Stimulated activated CD4-positive, alpha-beta T cell treated with anti-CD3 and anti-CD28 coated beads, Interleukin-4, amount 100 ng/mL, for 4 hours (primary cell): ENCODE data around the gene USP16.

ENCODE experiments used
- DNase-seq, 2 experiments: peaks; one replicate each; pipeline ENCODE4 v3.0.0-alpha.2; 2020

Gene USP16

DNA sequence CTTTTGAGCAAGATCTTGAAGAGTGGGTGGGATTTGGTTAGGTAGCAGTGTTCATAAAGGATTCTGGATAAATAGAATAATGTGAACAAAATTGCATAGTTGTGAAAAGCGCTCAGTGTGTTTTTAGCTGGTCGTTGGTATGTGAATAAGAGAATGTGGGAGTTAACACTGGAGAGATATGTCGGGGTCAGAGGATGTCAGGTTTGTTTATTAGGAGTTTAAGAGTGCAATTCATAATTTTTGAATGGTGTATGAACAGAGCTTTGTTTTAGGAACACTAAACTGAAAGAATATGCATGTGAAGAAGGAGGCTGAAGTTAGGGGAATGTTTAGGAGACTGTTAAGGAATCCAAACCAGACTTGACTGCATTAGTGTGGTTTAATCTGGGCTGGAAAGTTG is 9.4 kb downstream of the USP16 start:
- DNase-seq: no peak

- DNase-seq: no peak
Measured at GRCh38 chr21:29034678-29035077, 10.2 kb downstream of the USP16 start.

DNA sequence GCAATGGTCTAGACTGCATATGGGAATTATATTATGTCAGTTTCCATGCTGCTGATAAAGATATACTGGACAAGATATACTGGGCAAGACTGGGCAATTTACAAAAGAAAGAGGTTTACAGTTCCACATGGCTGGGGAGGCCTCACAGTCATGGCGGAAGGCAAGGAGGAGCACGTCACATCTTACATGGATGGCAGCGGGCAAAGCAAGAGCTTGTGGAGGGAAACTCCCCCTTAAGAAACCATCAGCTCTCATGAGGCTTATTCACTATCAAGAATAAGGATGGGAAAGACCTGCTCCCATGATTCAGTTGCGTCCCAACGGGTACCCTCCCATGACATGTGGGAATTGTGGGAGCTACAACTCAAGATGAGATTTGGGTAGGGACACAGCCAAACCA is 27.8 kb downstream of the USP16 start:
- DNase-seq: no peak

GRCh38 chr21:29053011-29053553 is 28.6 kb downstream of the USP16 start:
- no peak for DNase-seq

- DNase-seq: no peak
Measured at GRCh38 chr21:29053656-29054055, 29.2 kb downstream of the USP16 start.

DNA sequence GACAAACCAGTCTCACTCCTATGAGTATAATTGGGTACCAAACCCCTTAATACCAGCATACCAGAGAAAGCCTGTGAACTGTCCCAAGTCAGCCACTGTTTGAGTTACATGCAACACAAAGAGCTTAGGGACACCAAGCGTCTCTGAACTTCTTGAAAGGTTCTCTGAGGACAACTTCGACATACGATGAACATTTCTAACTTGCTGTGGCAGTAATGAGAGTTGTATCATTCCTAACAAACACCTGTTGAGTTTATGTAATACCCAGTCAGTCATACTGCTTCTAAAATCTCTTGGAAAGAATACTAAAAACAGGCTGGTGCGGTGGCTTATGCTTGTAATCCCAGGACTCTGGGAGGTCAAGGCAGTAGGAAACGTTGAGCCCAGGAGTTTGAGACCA is 30.6 kb downstream of the USP16 start:
- DNase-seq: no peak

GRCh38 chr21:29056005-29056404 is 31.5 kb downstream of the USP16 start:
- DNase-seq: no peak

- no peak for DNase-seq
Measured at GRCh38 chr21:29056538-29057050, 32.1 kb downstream of the USP16 start.

- DNase-seq: no peak
Measured at GRCh38 chr21:29064850-29065481, 40.5 kb downstream of the USP16 start.

DNA sequence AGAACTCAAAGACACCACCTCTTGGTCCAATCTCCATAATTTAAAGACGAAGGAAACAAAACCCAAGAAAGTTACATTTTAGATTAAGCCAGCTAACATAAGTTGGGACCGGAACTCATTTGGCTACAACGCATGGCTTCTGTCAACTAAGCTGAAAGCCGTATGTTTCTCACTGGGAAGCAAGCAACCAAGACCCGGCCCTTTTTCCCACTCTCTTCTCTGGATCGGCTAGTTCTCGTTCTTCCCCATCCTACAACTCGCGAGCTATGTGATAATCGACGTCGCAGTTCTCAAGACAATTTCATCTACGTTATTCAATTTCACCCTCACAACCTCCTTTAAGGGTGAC is 48.4 kb downstream of the USP16 start:
- DNase-seq: no peak

GRCh38 chr21:29073222-29074006 is 48.9 kb downstream of the USP16 start, which contains the start of gene CCT8:
CCT8 (minus strand) TSS chr21:29073648; CDS start chr21:29073590, 58 bp downstream.
- peak; percentile 97 to 100 for DNase-seq

GRCh38 chr21:29074007-29074376 is 49.5 kb downstream of the USP16 start:
- no peak for DNase-seq

DNA sequence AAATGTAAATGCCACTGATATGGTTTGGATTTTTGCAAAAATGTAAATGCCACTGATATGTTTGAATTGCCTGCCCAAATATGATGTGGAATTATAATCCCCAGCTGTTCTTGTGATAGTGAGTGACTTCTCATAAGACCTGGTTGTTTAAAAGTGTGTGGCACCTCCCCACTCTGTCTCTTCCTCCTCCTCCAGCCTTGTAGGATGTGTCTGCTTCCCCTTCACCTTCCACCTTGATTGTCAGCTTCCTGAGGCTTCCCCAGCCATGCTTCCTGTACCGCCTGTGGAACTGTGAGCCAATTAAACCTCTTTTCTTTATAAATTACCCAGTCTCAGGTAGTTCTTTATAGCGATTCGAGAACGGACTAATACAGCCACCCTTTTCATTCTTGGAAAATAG is 50.3 kb downstream of the USP16 start:
- no peak for DNase-seq

DNA sequence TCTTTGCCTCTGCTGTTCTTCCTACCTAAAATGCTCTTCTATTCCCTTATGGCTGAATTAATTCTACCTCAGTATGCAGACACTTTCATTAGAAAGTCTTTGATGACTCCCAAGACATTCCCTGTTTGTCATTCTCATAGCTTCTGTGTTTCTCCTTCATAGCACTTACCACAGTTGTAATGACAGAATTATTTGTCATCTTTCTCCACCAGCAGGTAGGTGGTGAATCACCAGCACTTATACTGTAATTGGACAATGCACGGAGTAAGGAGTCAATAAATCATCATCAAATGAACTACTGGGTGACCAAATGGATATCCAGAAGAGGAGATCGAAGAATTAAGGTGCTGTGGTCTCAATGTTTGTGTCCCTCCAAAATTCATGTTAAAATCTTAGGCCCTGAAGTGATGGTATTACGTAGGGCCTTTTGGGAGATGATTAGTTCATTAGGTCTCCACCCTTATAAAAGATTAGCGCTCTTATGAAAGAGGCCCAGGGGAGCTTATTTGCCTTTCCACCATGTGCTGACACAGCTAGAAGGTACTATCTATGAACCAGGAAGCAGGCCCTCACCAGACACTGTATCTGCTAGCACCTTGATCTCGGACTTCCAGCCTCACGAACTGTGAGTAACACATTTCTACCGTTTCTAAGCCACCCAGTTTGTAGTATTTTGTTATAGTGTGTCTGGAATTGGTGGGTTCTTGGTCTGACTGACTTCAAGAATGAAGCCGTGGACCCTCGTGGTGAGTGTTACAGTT is 51.4 kb downstream of the USP16 start:
- DNase-seq: no peak

DNA sequence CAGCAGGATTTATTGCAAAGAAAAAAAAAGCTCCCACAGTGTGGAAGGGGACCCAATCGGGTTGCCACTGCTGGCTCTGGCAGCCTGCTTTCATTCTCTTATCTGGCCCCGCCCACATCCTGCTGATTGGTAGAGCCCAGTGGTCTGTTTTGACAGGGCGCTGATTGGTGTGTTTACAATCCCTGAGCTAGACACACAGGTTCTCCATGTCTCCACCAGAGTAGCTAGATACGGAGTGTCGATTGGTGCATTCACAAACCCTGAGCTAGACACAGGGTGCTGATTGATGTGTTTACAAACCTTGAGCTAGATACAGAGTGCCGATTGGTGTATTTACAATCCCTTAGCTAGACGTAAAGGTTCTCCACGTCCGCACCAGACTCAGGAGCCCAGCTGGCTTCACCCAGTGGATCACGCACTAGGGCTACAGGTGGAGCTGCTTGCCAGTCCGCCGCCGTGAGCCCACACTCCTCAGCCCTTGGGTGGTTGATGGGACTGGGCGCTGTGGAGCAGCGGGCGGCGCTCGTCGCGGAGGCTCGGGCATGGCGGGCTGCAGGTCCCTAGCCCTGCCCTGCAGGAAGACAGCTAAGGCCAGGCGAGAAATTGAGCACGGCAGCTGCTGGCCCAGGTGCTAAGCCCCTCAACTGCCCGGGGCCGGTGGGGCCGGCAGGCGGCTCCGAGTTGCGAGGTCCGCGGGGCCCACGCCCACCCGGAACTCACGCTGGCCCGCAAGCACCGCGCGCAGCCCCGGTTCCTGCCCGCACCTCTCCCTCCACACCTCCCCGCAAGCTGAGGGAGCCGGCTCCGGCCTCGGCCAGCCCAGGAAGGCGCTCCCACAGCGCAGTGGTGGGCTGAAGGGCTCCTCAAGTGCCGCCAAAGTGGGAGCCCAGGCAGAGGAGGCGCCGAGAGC is 52.5 kb downstream of the USP16 start:
- peak; percentile 45 to 73 for DNase-seq

DNA sequence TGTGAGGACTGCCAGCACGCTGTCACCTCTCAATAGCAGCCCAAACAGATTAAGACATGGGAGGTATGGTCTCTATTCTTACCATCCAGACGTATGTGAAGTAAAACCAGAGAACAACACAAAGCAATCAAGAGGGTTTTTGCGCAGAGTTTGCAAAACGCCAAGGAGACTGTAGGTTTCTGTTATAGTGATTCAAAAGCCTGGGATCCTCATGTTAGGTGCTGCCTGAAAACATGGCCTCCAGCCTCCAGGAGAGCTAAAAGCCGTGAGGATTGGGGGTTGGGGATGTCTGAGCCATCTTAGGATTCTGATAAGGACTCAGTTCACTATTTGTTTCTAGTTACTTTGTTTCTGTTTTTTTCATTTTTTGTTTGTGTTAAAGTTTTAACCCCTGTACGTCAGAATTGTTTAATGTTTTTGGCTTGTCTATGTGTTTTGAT is 53.2 kb downstream of the USP16 start:
- no peak for DNase-seq

- DNase-seq: peak in 1 of 2 experiments; percentile 14
Measured at GRCh38 chr21:29078869-29079767, 54.6 kb downstream of the USP16 start.

DNA sequence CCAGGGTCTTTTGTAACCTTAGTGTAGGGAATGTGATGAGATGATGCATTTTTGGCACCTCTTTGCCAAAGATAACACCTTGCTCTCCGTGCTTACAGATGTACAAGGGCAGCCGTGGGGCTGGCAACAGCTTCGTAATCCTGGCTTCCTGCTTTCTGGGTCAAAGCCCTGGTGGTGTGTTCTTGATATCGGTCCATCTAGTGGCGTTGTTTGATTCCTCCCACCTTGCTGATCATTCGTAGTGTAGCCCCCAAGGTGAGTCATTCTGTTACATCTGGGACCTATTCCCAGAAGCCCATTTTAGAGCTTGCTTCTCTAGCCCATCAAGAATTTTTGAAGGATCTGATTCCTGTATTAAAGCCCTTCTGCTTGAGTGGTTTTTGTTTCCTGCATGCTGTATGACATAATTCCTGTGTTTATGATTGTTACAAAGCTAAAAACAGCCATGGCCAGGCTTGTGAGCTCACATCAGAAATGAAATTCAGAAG is 56.0 kb downstream of the USP16 start:
- DNase-seq: no peak

- no peak for DNase-seq
Measured at GRCh38 chr21:29082046-29082815, 57.8 kb downstream of the USP16 start.

DNA sequence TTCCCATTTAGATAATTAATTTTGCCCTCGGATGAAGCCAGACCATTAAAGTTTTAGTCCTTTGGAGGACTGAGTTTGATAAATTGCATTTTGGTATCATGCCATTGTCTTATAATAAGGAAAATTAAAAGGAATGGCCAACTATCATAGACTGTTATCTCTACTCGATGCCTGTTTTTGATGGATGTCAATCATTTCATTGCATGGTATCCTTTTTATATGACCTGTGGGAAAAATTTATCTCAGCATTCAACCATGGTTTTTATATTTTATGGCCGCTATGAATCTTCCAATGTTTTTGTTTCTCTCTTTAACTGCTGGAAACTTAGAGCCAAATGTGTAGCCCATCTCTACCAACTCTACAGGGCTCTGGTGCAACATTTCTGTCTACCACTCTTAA is 58.8 kb downstream of the USP16 start:
- no peak for DNase-seq
